ENCODE measurements around the gene ZBTB16.

GRCh38 chr11:114257621-114258558 is 198.4 kb downstream of the ZBTB16 start:
- TF ChIP-seq, protein P1, sequence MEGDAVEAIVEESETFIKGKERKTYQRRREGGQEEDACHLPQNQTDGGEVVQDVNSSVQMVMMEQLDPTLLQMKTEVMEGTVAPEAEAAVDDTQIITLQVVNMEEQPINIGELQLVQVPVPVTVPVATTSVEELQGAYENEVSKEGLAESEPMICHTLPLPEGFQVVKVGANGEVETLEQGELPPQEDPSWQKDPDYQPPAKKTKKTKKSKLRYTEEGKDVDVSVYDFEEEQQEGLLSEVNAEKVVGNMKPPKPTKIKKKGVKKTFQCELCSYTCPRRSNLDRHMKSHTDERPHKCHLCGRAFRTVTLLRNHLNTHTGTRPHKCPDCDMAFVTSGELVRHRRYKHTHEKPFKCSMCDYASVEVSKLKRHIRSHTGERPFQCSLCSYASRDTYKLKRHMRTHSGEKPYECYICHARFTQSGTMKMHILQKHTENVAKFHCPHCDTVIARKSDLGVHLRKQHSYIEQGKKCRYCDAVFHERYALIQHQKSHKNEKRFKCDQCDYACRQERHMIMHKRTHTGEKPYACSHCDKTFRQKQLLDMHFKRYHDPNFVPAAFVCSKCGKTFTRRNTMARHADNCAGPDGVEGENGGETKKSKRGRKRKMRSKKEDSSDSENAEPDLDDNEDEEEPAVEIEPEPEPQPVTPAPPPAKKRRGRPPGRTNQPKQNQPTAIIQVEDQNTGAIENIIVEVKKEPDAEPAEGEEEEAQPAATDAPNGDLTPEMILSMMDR (IDR thresholded peaks at IDR 0.05; ENCODE audit: extremely low read depth in 1 of 2, insufficient read depth in 1 of 2, low read depth in 1 of 2, low read length in 2 of 2): peak; percentile 36 to 56
- TF ChIP-seq POLR2A (IDR thresholded peaks at IDR 0.05; ENCODE audit: low read depth, low read length): no peak
- no peak for TF ChIP-seq POLR2AphosphoS5 (IDR thresholded peaks at IDR 0.05; ENCODE audit: insufficient read depth, low read depth, low read length)
- no peak for TF ChIP-seq EZH2 (IDR thresholded peaks at IDR 0.05; ENCODE audit: borderline replicate concordance, low read depth, low read length, severe bottlenecking)
- TF ChIP-seq JUN (IDR thresholded peaks at IDR 0.05; ENCODE audit: borderline replicate concordance, insufficient read depth, insufficient read length, low read depth): no peak

Data from endothelial cell of umbilical vein (primary cell).